K562 (cell line): ENCODE results near the gene URAD.

Source experiments
- PHF8 ChIP-seq: fragments of 200-600 bp; sonication (generic); IDR thresholded peaks from 2 replicates; pipeline ENCODE4 v1.6.1; 2012; ENCODE audit warnings: mixed run types, mild to moderate bottlenecking, inconsistent platforms, low read length, moderate library complexity, borderline replicate concordance
- SAFB2 ChIP-seq: fragments of 200-400 bp; formaldehyde crosslinking; IDR thresholded peaks from 2 replicates; pipeline ENCODE4 v1.6.1; 2018; ENCODE audit warnings: borderline replicate concordance, low read length, low read depth, moderate library complexity; ENCODE audit not compliant: severe bottlenecking
- TCF7 ChIP-seq: sonication (generic); IDR thresholded peaks from 2 replicates; pipeline ENCODE4 v1.6.1; 2016; ENCODE audit warnings: antibody characterized with exemption, borderline replicate concordance
- ZNF23 ChIP-seq: fragments of 250-450 bp; sonication (Bioruptor Pico); IDR thresholded peaks from 2 replicates; pipeline ENCODE4 v1.4.0; 2020; ENCODE audit warnings: mild to moderate bottlenecking

- no peak for TF ChIP-seq SAFB2
- TF ChIP-seq ZNF23 (CRISPR knock-in tag), result no peak
- TF ChIP-seq TCF7, result no peak
- TF ChIP-seq PHF8, result no peak
Observed at GRCh38 chr13:27954406-27954851, 34.1 kb downstream of the URAD start.
